ENCODE data around the gene LHPP. TPM values are rescaled to one million over a fixed set of nuclear protein-coding genes. Genes with fewer than 3 reads are reported as not detected.

The LHPP gene
- total RNA-seq, 1 donor from 2014 or later, result 8.8 TPM

DNA sequence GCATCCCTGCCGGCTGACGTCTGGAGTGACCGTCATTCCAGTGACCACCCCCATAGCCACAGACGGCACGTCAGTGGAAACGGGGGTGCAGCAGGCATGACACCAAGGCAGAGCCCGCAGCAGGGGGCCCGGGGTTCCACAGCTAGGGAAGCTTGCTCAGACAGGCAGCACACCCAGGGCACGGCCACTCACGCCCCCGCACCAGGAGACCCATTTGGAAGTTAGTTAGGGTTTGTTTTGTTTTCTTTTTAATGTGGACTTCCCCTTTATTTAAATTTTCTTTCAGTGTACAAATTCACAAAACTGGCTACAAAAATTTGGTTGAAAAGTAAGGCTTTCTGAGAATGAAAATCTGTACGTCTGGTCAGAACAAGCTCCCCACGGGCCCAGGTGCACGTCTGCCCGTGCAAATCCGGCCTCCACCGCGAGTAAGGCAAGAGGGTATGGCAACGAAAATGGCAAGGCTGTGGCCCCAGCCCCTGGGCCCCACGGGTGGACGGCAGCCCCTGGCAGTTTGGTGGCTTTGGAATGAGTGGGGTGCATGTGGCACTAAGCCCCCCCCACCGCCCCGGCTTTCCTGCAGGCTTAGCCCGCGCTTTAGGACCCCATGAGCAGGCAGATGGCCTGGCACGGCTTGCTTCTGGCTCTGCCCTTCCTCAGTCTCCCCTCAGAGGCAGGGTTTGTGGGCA is 158.3 kb downstream of the LHPP start:
- TF ChIP-seq, protein P1, sequence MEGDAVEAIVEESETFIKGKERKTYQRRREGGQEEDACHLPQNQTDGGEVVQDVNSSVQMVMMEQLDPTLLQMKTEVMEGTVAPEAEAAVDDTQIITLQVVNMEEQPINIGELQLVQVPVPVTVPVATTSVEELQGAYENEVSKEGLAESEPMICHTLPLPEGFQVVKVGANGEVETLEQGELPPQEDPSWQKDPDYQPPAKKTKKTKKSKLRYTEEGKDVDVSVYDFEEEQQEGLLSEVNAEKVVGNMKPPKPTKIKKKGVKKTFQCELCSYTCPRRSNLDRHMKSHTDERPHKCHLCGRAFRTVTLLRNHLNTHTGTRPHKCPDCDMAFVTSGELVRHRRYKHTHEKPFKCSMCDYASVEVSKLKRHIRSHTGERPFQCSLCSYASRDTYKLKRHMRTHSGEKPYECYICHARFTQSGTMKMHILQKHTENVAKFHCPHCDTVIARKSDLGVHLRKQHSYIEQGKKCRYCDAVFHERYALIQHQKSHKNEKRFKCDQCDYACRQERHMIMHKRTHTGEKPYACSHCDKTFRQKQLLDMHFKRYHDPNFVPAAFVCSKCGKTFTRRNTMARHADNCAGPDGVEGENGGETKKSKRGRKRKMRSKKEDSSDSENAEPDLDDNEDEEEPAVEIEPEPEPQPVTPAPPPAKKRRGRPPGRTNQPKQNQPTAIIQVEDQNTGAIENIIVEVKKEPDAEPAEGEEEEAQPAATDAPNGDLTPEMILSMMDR (conservative IDR thresholded peaks at IDR 0.05), result no peak
- DNase-seq (ENCODE audit: low read depth, low spot score), result no peak
- H3K4me3 Mint-ChIP-seq, result no peak overlapping the region
- no peaks in the 10 kb centered on the region for H3K27me3 Mint-ChIP-seq (ENCODE audit: low read depth)
- no peaks in the 10 kb centered on the region for H3K36me3 Mint-ChIP-seq (ENCODE audit: low read depth)
- peaks cover 18% of the 10 kb centered on the region for H3K4me1 Mint-ChIP-seq
- no peaks in the 10 kb centered on the region for H3K9me3 Mint-ChIP-seq
- no peak overlapping the region for H3K27ac Mint-ChIP-seq (ENCODE audit: unreplicated experiment)

GRCh38 chr10:124621637-124622036 is 160.0 kb downstream of the LHPP start:
- TF ChIP-seq, protein P1 (conservative IDR thresholded peaks at IDR 0.05), result no peak
- Mint-ChIP-seq H3K36me3 (ENCODE audit: low read depth) (no peaks in the 10 kb centered on the region), H3K27me3 (ENCODE audit: low read depth) (no peaks in the 10 kb centered on the region), H3K4me3 (no peak overlapping the region), H3K27ac (ENCODE audit: unreplicated experiment) (no peak overlapping the region), H3K4me1 (peaks cover 19% of the 10 kb centered on the region), H3K9me3 (no peaks in the 10 kb centered on the region)
- no peak for DNase-seq (ENCODE audit: low read depth, low spot score)

- no peaks in the 10 kb centered on the region for H3K27me3 Mint-ChIP-seq (ENCODE audit: low read depth)
- DNase-seq (ENCODE audit: low read depth, low spot score), result no peak
- peaks cover 21% of the 10 kb centered on the region for H3K4me1 Mint-ChIP-seq
- no peaks in the 10 kb centered on the region for H3K9me3 Mint-ChIP-seq
- no peaks in the 10 kb centered on the region for H3K36me3 Mint-ChIP-seq (ENCODE audit: low read depth)
- H3K27ac Mint-ChIP-seq (ENCODE audit: unreplicated experiment), result no peak overlapping the region
- H3K4me3 Mint-ChIP-seq, result no peak overlapping the region
- TF ChIP-seq, protein P1 (conservative IDR thresholded peaks at IDR 0.05), result no peak
Observed at GRCh38 chr10:124622158-124622557, 160.5 kb downstream of the LHPP start.

DNA sequence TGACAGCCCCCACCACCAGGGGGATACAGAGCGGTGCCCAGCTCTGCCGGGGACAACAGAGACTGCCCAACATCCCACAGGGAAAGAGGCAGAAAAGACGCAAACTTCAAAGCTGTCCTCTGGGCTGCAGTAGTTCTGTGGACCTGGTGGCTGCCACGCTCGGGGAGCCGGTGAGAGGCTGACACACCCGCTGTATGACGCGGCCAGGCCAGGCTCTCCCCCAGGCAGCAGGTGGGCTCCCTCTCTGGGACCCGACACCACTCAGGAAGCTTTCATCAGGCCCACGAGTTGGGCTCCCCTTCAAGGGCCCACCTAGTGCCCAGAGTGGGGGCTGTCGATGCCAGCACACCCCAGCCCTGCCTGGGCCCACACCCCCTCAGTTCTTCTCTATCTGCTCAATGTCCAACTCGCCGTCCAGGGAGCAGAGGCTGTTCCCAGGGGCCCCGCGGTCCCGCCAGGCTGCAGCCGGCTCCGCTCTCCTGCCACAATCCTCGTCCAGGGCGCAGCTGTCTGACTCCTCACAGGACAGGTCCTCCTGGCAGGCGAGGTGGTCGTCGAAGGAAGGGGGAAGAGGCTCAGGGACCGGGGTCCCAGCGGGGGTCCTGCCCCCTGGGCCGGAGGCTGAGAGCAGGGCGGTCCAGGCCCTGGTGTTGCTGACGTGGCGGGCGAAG is 161.4 kb downstream of the LHPP start:
- DNase-seq (ENCODE audit: low read depth, low spot score), result no peak
- H3K36me3 Mint-ChIP-seq (ENCODE audit: low read depth), result no peaks in the 10 kb centered on the region
- H3K4me3 Mint-ChIP-seq, result no peak overlapping the region
- TF ChIP-seq, protein P1 (conservative IDR thresholded peaks at IDR 0.05), result no peak
- H3K9me3 Mint-ChIP-seq, result no peaks in the 10 kb centered on the region
- H3K27me3 Mint-ChIP-seq (ENCODE audit: low read depth), result no peaks in the 10 kb centered on the region
- no peak overlapping the region for H3K27ac Mint-ChIP-seq (ENCODE audit: unreplicated experiment)
- peaks cover 25% of the 10 kb centered on the region for H3K4me1 Mint-ChIP-seq

- peak overlapping the region; percentile 37 for H3K27ac Mint-ChIP-seq (ENCODE audit: unreplicated experiment)
Observed at GRCh38 chr10:124624006-124624405, 162.4 kb downstream of the LHPP start.

More at GRCh38 chr10:124624006-124624405, 162.4 kb downstream of the LHPP start:
- H3K4me3 Mint-ChIP-seq, result no peak overlapping the region
- peaks cover 26% of the 10 kb centered on the region for H3K4me1 Mint-ChIP-seq
- DNase-seq (ENCODE audit: low read depth, low spot score), result no peak
- H3K36me3 Mint-ChIP-seq (ENCODE audit: low read depth), result no peaks in the 10 kb centered on the region
- H3K9me3 Mint-ChIP-seq, result no peaks in the 10 kb centered on the region
- TF ChIP-seq, protein P1 (conservative IDR thresholded peaks at IDR 0.05), result no peak
- H3K27me3 Mint-ChIP-seq (ENCODE audit: low read depth), result no peaks in the 10 kb centered on the region

Measured in neural crest cell (in vitro differentiated cells).